ENCODE measurements around the gene NCR2. TPM values are rescaled to one million over a fixed set of nuclear protein-coding genes. Genes with fewer than 3 reads are reported as not detected.

NCR2 gene
- total RNA-seq, 1 experiment from 2014 or later = not detected

DNA sequence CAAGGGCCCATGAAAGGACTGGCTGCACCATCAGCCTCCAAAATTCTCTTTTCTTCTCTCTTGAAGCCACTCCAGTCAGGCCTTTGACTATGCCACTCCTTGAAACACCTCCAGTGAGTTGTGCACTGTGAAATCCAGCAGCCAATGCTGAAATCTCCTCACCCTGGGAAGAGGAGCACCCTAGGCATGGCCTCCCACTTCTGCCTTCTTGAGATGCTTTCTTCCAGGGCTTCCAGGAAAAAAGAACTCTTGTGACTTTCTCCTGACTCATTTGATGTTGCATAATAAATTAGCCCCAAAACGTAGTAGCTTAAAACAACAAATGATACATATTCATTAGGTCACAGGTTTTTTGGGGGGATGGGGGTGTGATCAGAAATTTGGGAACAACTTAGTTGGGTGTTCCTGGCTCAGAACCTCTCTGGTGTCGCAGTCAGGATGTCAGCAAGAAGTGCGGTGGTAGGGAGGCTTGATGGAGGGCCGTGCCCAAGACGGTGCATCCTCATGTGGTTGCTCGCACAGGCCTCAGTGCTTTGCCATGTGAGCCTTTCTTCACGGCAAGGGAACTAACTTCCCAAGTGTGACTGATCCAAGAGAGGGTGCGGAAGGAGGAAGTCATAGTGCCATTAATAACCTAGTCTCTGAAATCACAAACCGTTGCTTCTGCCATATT lies 12.1 kb downstream of the NCR2 start:
- H3K4me1 ChIP-seq (ENCODE audit: insufficient read depth, low read length) = no peaks in the 10 kb centered on the region
- no peaks in the 10 kb centered on the region for H3K79me2 ChIP-seq (ENCODE audit: insufficient read depth, low read length)
- no peak overlapping the region for H2AFZ ChIP-seq (ENCODE audit: low read length)
- no peak overlapping the region for H2AK5ac ChIP-seq (ENCODE audit: insufficient read length, low read length)
- H3K23me2 ChIP-seq (ENCODE audit: insufficient read length, low read depth, low read length, poor library complexity, severe bottlenecking) = no peaks in the 10 kb centered on the region
- no peak overlapping the region for H2BK120ac ChIP-seq (ENCODE audit: low read depth, low read length, poor library complexity, severe bottlenecking)
- no peak overlapping the region for H3K27ac ChIP-seq (ENCODE audit: insufficient read length, low read depth, low read length)
- H3K9me3 Mint-ChIP-seq = peaks cover 11 to 13% of the 10 kb centered on the region in 2 experiments
- H3K27ac Mint-ChIP-seq = no peak overlapping the region
- H3K4me1 Mint-ChIP-seq = peaks cover 5 to 7% of the 10 kb centered on the region in 2 experiments; a peak in 3 of 4 replicates
- no peak overlapping the region for H4K8ac ChIP-seq (replicated peaks; ENCODE audit: insufficient read length, low read depth, low read length)
- H2BK20ac ChIP-seq (ENCODE audit: low read depth, low read length, poor library complexity, severe bottlenecking) = no peak overlapping the region
- peaks cover 77% of the 10 kb centered on the region for H3K27me3 Mint-ChIP-seq (ENCODE audit: low read depth)
- no peak overlapping the region for H3K14ac ChIP-seq (ENCODE audit: insufficient read depth, low read length)
- no peak overlapping the region for H3T11ph ChIP-seq (ENCODE audit: low read length)
- H3K79me1 ChIP-seq (ENCODE audit: insufficient read depth, low read depth, low read length, poor library complexity, severe bottlenecking) = no peaks in the 10 kb centered on the region
- no peak overlapping the region for H4K91ac ChIP-seq (ENCODE audit: insufficient read length, low read depth, low read length)
- DNase-seq = no peak
- H3K9ac ChIP-seq (ENCODE audit: extremely low read depth, insufficient read length, low read length) = no peak overlapping the region
- H2BK5ac ChIP-seq (ENCODE audit: insufficient read length, low read length) = no peak overlapping the region
- H3K9me3 ChIP-seq (ENCODE audit: control insufficient read depth, low read depth, low read length) = peaks cover 7% of the 10 kb centered on the region
- H3K56ac ChIP-seq (ENCODE audit: insufficient read length, low read depth, low read length) = no peak overlapping the region
- H4K20me1 ChIP-seq (ENCODE audit: control insufficient read depth, insufficient read depth, insufficient read length) = no peaks in the 10 kb centered on the region
- H3K18ac ChIP-seq (ENCODE audit: insufficient read length, low read depth, low read length) = no peak overlapping the region
- H3K23ac ChIP-seq (ENCODE audit: insufficient read length, low read depth, low read length) = no peak overlapping the region
- no peak overlapping the region for H3K4me3 Mint-ChIP-seq
- peaks cover 0 to 9% (median 4%) of the 10 kb centered on the region in 3 experiments; a peak in 6 of 7 replicates for H3K36me3 Mint-ChIP-seq (ENCODE audit: insufficient read depth in 1 of 3, low read depth in 3 of 3)
- H3K27me3 ChIP-seq (ENCODE audit: insufficient read depth, low read length) = no peaks in the 10 kb centered on the region
- H2BK12ac ChIP-seq (ENCODE audit: insufficient read length, low read depth, low read length) = no peak overlapping the region
- no CpG with 5 or more reads among the region's 9 CpGs for WGBS (ENCODE audit: extremely low coverage, insufficient read length, low lambda C conversion rate)
- no peak overlapping the region for H3K4ac ChIP-seq (ENCODE audit: low read depth, low read length)
- H4K5ac ChIP-seq (ENCODE audit: insufficient read length, low read depth, low read length) = no peak overlapping the region
- H2BK15ac ChIP-seq (ENCODE audit: low read depth, low read length) = no peak overlapping the region
- H3K4me2 ChIP-seq (ENCODE audit: insufficient read depth, insufficient read length, low read length) = no peak overlapping the region
- TF ChIP-seq, protein P1, sequence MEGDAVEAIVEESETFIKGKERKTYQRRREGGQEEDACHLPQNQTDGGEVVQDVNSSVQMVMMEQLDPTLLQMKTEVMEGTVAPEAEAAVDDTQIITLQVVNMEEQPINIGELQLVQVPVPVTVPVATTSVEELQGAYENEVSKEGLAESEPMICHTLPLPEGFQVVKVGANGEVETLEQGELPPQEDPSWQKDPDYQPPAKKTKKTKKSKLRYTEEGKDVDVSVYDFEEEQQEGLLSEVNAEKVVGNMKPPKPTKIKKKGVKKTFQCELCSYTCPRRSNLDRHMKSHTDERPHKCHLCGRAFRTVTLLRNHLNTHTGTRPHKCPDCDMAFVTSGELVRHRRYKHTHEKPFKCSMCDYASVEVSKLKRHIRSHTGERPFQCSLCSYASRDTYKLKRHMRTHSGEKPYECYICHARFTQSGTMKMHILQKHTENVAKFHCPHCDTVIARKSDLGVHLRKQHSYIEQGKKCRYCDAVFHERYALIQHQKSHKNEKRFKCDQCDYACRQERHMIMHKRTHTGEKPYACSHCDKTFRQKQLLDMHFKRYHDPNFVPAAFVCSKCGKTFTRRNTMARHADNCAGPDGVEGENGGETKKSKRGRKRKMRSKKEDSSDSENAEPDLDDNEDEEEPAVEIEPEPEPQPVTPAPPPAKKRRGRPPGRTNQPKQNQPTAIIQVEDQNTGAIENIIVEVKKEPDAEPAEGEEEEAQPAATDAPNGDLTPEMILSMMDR (conservative IDR thresholded peaks at IDR 0.05) = no peak

All from H9 (cell line).